Stimulated activated CD4-positive, alpha-beta T cell treated with anti-CD3 and anti-CD28 coated beads, Interleukin-4, amount 100 ng/mL, for 48 hours (primary cell): ENCODE measurements around the gene KIF1A.
"Not testable (repeated sequence)": the region's sequence is repeated elsewhere in the genome, so short reads cannot be mapped to it uniquely, and the experiment has no call there.

Experiments
- DNase-seq, 2 donors: peaks; one replicate each; pipeline ENCODE4 v3.0.0-alpha.2; 2020; ENCODE audit warnings: low read depth in 2 of 2

KIF1A gene

DNA sequence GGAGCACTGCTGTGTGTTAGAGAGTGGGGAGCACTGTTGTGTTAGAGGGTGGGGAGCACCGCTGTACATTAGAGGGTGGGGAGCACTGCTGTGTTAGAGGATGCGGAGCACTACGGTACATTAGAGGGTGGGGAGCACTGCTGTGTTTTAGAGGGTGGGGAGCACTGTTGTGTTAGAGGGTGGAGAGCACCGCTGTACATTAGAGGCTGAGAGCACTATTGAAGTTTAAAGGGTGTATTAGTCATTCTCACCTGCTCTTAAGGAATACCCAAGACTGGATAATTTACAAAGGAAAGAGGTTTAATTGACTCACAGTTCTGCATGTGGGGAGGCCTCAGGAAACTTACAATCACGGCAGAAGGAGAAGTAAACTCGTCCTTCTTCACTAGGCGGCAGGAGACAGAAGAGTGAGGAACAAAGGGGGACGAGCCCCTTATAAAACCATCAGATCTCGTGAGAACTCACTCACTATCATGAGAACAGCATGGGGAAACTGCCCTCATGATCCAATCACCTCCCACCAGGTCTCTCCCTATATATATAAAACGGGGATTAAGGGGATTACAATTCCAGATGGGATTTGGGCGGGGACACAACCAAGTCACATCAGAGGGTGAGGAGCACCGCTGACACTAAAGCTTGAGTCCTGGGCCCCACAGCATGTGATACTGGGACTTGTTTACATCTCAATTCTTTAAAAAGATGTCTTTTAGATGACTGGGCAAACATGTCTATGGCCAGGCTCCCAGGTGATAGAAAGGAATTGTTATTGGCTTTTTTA lies 29.1 kb upstream of the KIF1A start:
- no peak for DNase-seq

DNA sequence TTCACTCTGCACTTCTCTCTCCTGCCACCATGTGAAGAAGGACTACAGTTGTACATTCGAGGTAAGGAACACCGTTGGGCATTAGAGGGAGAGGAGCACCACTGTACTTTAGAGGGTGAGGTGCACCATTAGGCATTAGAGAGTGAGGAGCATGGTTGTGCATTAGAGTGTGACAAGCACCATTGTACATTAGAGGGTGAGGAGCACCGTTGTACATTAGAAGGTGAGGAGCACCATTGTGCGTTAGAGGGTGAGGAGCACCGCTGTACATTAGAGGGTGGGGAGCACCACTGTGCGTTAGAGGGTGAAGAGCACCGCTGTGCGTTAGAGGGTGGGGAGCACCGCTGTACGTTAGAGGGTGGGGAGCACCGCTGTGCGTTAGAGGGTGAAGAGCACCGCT lies 27.8 kb upstream of the KIF1A start:
- DNase-seq = no peak

DNA sequence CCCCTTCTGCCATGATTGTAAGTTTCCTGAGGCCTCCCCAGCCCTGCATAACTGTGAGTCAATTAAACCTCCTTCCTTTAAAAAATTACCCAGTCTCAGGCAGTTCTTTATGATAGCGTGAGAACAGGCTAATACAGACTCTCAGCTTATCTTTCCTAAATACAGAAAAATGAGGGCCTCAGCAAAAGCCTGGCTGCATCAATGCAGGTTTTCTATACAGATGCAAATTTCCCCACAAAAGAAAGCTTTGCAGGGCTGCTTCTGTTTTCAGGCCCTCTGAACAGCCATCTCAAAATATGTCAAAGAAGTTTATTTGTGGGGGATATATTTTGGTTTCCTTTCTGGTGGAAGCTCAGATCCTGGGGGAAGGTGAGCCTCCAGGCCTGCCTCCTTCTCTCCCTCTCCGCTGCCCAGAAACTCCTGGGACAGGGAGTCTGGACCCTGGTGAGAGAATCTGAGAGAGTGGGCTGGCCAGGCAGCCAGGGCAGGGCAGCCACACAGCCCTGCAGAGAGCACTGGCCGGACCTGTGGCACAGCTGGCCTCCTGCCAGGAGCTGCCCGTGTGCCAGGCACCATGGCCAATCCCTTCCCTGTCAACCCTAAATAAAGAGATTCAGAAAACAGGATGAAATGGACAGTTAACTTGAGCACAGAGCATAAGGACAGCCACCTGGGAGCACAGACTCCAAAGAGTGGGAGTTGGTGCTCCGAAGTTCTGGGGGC lies 27.0 kb upstream of the KIF1A start:
- DNase-seq = no peak

DNA sequence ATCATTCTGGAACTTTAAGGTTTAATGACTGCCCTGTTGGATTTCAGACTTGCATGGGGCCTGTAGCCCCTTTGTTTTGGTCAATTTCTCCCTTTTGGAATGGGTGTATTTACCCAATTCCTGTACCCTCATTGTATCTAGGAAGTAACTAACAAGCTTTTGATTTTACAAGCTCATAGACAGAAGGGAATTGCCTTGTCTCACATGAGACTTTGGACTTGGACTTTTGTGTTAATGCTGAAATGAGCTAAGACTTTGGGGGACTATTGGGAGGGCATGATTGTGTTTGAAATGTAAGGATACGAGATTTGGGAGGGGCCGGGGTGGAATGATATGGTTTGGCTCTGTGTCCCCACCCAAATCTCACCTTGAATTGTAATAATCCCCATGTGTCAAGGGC lies 26.3 kb upstream of the KIF1A start:
- DNase-seq = not testable (repeated sequence)

DNA sequence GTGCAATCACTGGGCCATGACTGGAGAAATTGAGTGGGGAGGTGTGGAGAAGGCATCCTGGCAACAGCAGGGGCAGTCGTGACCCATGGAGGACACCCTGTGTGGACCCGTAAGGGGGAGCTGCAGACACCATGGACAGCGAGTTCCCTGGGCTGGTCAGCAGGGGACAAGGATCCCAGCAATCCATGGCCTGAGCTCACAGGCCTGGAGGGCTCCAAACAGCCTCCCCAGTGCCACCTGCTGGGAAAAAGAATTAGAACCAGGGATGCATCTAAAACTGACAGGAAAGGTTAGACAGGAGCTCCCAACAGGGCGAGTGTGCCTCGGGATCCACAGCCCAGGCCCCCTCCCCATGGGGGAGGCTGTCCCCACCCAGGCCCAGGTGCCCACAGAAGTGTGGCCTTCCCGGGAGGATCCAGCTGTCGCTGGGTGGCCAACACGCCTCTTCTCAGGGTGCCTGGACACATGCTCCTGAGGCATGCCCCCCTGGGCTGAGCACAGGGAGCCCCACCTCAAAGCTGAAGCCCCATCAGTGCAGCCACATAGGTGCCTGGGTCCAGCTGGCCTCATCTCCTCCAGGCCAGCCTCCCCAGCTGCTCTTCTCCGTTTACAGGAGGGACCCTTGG lies 20.5 kb upstream of the KIF1A start:
- no peak for DNase-seq

DNA sequence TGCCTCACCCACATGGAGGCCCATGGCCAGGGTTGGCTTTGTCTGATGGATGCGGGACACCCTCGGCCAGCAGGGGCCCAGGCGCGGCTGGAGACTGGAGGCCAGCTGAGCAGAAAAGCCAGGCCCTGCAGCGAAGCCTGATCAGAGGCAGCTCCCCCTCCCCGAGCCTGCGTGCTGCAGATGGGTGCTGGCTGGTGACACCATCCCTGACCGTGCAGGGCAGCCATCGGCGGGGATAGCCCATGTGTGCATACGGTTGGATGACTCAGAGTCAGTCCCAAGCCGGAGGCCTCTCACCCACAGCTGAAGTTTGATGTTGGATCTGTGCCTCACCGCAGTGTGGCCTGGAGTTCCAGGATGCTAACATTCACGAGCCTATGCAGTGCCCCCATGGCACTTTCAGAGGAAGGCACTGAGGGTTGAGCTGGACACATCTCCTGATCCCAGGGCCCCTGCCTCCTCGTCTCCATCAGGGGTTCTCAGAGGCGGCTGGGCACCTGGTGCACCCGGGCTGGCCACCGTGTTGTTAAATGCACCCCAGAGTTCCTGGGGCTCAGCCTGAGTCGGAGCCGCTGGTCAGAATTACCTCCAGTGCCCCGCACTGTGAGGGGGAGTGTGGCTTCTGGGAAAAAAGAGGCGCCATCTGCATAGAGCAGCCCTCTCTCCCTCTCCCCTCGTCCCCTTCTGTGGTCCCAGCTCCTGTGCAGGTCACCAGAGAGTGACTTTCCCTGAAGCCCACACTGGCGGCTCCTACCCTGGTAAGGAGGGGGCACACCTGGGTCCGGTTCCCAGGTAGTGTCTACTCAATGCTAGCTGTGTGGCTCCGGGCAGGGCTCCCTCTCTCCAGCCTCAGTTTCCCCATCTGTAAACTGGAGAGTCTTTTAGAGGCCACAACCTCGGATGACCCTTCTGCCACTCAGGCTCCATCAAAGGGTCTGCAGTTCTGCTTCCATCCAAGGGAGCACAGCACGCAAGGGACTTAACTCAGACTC lies 19.4 kb upstream of the KIF1A start:
- no peak for DNase-seq

DNA sequence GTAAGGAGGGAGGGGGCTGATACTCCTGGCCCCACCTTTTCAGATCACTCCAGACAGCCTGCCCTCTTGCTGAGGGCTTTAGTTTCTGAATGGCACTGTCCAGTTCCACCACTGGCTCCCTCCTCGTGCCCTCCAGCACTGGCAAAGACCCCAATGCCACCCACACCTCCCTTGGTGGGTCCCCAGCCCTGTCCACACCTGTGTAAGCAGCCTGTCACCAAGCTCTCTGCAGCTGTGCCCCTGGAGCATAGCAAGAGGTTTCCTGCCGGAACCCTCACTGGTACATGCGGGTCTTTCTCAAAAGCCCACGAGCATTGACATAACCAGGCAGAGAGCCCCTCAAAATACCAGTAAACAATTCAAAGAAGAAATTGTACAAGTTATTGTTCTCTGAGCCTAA lies 17.6 kb upstream of the KIF1A start:
- no peak for DNase-seq

DNA sequence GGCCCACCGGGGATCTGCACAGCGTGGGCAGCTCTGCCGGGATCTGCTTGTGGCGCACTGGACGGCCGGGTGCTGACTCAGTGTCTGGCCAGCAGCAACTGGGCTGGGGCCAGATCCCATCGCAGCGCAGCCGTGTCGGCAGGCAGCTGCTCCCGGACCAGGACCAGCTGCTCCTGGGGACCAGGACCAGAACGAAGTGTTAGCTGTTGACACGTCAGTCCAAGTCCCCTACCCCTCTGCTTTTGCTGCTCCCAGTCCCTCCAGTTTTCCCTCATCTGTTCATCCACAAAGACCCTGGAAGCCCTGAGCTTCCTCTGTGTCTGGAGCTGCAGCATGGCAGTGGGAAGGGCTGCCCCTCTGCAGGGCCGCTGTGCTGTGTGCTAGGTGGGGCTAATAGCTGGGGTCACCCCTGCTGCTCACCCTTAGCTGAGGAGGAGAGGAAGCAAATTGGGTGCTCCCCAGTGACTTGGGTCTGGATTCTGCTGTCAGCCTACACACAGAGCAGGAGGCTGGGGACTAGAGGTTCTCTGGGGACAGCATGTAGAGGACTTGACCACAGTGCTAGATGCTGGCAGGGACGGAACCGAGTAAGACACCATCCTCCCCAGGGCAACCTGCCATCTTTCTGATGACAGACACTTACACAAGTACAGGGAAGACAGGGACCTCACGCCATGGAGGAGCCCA lies 16.9 kb upstream of the KIF1A start:
- DNase-seq = no peak

DNA sequence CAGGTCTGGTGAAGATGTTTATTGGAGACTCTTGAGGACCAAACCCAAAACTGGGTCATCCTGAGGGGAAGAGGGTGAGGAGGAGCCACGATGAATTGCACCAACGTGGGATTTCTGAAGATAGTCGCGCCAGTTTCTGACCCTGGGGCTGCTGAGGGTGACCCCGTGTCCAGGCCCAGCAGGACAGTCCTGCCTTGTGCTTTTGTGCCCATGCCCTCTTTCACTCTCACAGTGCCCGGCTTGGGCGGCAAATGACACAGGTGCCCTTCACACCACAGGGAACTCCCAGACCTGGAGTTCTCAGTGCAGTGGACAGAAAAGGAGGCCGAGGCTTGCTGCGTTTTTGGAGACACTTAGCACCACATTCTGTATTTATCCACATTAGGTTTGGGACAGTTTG lies 15.5 kb upstream of the KIF1A start:
- no peak for DNase-seq

DNA sequence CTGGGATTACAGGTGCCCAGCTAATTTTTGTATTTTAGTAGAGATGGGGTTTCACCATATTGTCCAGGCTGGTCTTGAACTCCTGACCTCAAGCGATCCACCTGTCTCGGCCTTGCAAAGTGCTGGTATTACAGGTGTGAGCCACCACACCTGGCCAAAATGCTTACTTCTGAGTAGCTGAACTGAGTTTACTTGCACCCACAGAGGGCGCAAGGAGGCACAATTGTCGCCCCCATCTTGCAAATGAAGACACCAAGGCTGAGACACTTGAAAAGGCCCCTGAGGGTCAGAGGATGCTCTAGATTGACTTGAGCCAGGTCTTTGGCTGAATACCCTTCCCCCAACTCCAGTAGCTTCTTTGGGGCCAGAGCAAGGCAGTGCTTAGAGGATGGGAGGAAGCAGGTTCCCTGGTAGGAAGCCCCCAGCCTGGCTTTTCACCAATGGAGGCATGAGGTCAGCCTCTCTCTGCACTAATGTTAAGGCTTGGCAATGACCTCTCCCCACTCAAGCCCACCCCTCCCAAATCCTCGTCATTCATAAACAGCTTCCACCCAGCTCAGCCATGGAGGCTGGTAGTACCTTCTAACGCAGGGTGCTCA lies 14.5 kb upstream of the KIF1A start:
- no peak for DNase-seq

DNA sequence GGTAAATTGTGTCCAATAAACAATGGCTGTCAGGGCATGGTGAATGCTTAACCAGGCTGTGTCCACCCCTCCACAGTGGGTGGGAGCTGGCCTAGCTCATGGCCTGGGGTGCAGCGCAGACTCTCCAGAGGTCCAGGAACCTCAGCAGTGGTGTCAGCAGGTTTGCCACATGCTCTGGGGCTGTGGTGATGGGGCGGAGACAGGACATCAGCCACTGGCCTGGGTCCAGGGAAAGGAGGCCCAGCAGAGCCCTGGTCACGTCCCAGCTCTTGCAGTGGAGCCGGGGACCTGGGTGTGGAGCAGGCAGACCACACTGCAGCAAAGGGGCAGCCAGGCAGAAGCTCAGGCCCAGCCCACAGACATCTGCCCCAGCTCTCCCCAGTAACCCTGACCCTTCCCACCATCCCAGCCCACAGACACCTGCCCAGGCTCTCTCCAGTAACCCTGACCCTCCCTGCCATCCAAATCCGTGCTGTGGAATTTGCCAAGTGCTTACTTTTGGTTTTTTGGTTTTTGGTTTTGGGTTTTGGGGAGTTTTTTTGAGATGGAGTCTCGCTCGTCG lies 13.8 kb upstream of the KIF1A start:
- DNase-seq = no peak

DNA sequence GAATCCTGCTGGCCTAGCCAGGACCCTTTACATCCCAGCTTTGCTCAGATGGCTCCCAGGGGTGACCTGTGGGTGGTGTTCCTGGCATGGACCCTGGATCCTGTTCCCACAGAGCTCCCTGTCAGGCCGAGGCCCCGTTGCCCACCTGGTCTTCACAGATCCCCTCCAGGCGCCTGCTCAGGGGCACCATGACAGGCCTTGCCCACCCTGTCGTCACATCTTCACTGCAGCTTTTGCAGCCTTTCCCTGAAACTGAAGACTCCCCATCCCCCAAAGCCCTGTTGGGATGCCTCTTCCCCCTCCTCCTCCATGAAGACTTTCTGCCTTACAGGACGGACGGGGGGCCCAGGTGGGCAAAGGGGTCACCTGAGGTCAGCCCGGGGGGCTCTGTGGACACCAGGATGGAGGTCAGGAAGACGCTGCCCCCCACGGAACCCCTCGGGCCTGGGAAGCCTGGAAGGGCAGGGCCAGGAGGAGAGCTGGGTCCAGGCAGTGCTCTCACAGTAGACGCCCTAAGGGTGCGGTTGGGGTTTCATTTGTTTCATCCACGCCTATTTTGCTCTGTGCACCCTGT lies 13.0 kb upstream of the KIF1A start:
- no peak for DNase-seq

DNA sequence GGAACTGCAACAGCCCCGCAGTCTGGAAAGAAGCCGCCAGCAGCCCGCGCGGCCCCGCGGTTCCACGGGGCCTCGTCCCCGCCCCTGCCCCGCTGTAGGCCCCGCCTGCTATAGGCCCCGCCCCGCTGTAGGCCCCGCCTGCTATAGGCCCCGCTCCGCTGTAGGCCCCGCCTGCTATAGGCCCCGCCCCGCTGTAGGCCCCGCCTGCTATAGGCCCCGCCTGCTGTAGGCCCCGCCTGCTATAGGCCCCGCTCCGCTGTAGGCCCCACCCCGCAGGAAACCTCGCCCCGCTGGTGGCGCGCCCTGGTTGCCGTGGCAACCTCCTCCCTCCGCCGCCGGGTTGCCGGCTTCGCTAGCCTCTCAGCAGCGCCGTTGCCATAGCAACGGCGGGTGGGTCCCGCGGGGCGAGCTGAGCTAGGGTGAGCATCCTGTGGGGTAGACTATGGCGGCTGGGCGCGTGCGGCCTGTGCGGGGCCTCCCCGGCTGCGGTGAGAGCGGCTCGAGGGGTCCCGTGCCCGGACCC lies 12.2 kb upstream of the KIF1A start:
- DNase-seq = peak; percentile 92 to 94

DNA sequence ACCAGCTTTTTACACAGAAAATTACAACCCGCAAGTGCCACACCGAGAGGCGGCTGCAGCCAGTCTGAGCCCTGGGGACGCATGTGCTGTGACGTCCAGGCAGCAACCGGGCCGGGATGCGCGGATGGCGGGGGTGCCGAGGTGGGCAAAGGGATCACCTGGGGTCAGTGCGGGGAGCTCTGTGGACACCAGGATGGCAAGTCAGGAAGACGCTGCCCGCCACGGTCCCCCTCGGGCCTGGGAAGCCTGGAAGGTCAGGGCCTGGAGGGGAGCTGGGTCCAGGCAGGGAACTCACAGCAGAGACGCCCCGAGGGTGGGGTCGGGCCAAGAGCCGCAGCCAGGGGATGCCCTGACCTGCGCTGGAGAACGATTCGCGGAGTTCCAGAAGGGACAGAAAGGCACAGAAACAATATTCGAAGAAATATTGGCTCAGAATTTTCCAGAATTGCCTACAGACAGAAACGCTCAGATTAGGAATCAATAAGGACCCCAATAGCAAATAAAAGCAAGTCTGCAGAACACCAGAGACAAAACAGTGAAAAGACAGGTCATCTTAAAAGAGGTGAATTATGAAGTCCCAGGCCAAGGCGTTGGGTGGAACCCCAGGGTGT lies 11.7 kb upstream of the KIF1A start:
- DNase-seq = no peak

DNA sequence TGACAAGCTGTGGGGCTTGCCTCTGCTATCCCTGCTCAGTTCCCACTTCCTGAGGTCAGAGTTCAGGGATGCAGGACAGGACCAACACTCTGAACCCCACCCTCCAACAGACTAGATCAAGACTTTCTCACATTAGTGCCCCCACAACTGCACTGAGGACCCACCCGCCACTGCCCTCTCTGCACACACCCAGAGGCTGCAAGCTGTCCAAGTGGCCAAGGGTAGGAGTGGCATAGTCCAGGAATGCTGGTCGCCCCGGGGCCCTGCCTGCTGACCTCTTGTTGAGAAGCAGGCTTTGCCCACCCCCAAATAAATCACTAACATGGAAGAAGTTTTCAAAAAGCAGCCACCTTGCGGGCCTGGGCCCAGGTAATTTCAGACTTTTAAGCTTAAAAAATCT lies 5.5 kb upstream of the KIF1A start:
- DNase-seq = no peak

DNA sequence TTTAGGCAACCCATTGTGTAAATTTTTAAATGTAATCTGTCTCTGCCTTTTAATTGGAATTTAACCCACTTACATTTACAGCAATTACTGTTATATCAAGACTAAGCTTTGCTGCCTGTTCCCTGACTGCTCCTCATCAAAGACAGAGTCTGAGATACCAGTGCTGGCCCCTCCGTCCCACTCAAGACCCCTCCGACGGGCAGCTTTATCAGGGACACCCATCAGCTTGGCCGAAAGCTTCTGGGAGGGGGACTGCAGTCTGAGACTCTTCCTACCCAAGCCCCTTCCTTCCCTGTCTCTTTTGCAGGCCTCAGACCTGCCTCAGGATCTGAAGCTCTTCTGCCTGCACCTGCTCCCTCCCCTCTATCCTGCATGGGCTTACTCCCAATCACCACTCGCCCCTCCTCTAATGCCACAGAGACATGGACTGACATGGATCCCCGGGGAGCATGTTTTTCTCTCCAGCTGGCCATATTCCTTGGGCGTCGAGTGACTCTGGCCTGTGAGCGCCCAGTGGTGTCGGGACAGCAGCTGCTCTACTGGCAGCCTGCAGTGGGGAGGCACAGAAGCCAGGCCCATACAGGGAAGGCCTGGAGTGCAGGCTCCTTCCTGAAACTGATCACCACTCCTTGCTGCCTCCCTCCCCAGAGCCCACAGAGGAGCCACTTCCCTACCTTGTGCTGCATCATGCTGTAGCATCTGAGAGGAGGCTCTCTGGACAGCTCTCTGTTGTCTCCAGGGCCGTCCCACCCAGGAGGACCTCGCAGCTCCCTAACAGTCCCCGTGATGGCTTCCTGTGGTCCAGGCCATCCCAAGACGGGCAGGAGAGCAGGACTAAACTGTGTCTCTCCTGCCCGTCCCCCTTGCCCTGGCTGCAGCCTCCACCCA lies 3.7 kb upstream of the KIF1A start:
- DNase-seq = no peak

DNA sequence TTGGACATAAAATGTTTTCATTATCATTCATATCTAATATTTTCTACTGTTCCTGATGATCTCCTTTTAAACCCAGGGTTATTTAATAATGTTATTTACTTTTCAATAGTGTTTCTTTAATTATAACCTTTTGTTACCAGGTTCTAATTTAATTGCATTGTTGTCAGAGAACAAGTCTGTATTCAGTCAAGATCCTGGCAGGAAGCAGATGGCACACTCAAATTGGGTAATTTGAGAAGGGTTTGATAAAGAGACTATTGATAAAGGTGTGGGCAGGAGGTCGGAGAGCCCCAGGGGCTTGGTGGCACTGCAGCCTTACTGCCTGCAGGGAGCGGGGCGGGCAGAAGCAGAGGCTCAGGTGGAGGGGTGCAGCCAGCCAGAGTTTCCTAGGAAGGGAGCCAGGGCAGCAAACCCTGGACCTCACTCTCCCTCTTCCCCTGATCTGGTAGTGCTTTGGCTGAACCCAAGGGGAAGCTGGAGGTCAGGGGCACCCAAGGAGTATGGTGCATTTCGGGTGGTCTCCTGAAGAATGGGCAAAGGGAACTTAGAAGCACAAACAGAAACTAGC lies 2.3 kb upstream of the KIF1A start:
- no peak for DNase-seq

DNA sequence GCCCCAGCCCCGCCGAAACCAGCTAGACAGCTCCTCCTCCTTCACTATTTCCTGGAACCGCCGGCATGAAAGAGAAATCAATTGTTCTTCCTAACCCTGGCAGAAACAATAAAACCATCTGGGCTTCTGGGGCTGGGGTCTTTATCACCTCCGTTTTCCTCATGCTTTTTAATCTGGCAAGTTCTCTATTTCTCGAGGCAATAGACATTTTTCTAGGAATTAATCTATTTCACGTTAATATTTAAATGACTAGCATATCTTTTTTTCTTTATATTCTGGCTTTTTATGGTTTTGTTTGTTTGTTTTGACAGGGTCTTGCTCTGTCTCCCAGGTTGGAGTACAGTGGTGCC lies 1.4 kb upstream of the KIF1A start:
- DNase-seq = no peak
